Psoas muscle (tissue), 8 donors: Measurements from ENCODE around the gene SFSWAP. TPM values are rescaled to one million over a fixed set of nuclear protein-coding genes. Genes with fewer than 3 reads are reported as not detected.

Experiments
- ATAC-seq, 4 donors: fragments of 200-7000 bp; cut with Tn5 transposase; one replicate each; pipeline ENCODE4 v1.9.1; 2020; ENCODE audit warnings: moderate library complexity in 3 of 4, mild to moderate bottlenecking in 2 of 4
- DNase-seq, 2 donors: peaks; one replicate each; pipeline ENCODE4 v3.0.0-alpha.2; 2020
- H3K27ac ChIP-seq: fragments of 200-600 bp; one replicate; pipeline ENCODE4 v1.8.0; 2022
- H3K27me3 ChIP-seq, 3 donors: fragments of 200-600 bp in 1 of 3; one replicate each; pipeline versions ENCODE4 v1.6.1 to v1.8.0; 2013 to 2022; ENCODE audit warnings: low read length in 2 of 3, mild to moderate bottlenecking in 2 of 3, moderate library complexity in 1 of 3; ENCODE audit not compliant: insufficient read depth in 3 of 3
- H3K36me3 ChIP-seq, 2 donors: fragments of 200-600 bp in 1 of 2; one replicate each; pipeline versions ENCODE4 v1.6.1 to v1.8.0; 2013 to 2022; ENCODE audit warnings: low read depth in 1 of 2, mild to moderate bottlenecking in 1 of 2, moderate library complexity in 1 of 2; ENCODE audit not compliant: insufficient read depth in 1 of 2
- H3K4me1 ChIP-seq: fragments of 200-600 bp; one replicate; pipeline ENCODE4 v1.8.0; 2022
- H3K4me3 ChIP-seq: fragments of 200-600 bp; one replicate; pipeline ENCODE4 v1.8.0; 2022; ENCODE audit warnings: mild to moderate bottlenecking
- H3K9me3 ChIP-seq: fragments of 200-600 bp; one replicate; pipeline ENCODE4 v1.8.0; 2022
- CTCF ChIP-seq: fragments of 200-600 bp; IDR thresholded peaks from one replicate; pipeline ENCODE4 v1.8.0; 2022; ENCODE audit warnings: antibody characterized with exemption
- WGBS, 3 donors: extraction: QIAGEN DNeasy Blood & Tissue Kit; methylation state at CpG; one replicate each; pipeline versions ENCODE4 v1.1.6 to v1.1.7; 2013; 5-methylcytosine and 5-hydroxymethylcytosine counted together
- intact Hi-C, 2 donors: fragments of 100-400 bp; cut with DNase I; formaldehyde crosslinking; loops; one replicate each; pipeline versions ENCODE4 v1.11.0 to v1.14.2; 2022
- polyA plus RNA-seq, 3 donors: library from polyadenylated mRNA; stranded (reverse); fragments of 200-250 nt; gene quantifications; one replicate each; pipeline ENCODE4 v1.2.3, GENCODE V29; 2013
- total RNA-seq, 4 donors: library from RNA; stranded (reverse); fragmentation: NEBNext Ultra II Directional in 2 of 4; extraction: Animal tissue kit (Norgen Biotek cat#: 25700) in 2 of 4; gene quantifications; one replicate each; pipeline versions ENCODE4 v1.2.1 to v1.2.4, GENCODE V29; 2021 to 2023
- donor health status: healthy with polysubstance abuse.
- donor health status: DM: no; HTN: no; CAD: no; lungs with moderate emphysema.
- donor health status: Bipolar disorder and iron deficiency.
- donor health status: healthy.
- donor health status: DM: yes; HTN: yes; CAD: no.
- donor health status: DM: no; HTN: no; CAD: no.
- donor health status: DM: no; HTN: no; CAD: no.
- donor health status: DM: yes; HTN: yes; CAD: no.

The SFSWAP gene
- total and polyA plus RNA-seq, 7 donors: 19.4 to 34.3 (median 23.5) TPM

DNA sequence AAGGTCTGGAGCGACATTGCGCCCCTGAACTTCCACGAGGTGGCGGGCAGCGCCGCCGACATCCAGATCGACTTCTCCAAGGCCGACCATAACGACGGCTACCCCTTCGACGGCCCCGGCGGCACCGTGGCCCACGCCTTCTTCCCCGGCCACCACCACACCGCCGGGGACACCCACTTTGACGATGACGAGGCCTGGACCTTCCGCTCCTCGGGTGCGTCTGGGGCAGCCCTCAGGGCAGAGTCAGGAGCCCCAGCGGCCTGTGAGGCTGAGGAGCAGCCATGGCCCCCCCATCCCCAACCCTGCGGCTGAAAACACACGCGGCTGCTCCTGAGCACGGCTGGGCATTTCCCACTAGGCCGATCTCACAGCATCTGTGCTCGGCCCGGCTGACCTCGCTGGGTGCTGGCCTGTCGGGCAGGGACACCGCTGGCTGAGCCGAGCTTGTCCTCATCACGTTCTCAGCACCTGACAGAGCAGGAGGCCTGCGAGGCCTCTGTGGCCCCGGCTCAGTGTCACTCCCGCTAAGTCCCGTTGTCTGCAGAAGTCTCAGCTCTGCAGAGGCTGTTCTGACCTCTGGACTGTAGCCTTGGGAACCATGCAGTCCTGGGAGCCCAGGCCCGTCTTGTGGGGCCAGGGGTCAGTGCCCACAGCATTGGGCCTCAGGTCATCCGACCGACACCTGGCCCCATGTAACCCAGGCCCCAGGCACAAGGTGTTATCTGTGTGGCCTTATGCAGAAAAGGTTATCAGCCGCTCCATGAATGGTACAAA is 129.9 kb downstream of the SFSWAP start:
- no peak overlapping the region for H3K27ac ChIP-seq
- WGBS, 3 donors: 89 to 90% (median 90%) methylated on average over 46 of the region's 46 CpGs
- DNase-seq (no peak), ATAC-seq (no peak)
- H3K9me3 ChIP-seq: no peaks in the 10 kb centered on the region
- H3K36me3 ChIP-seq: no peaks in the 10 kb centered on the region
- no peak overlapping the region for H3K4me3 ChIP-seq
- H3K4me1 ChIP-seq: no peaks in the 10 kb centered on the region
- intact Hi-C loops: no loop called here
- peaks cover 0 to 5% (median 0%) of the 10 kb centered on the region in 3 donors for H3K27me3 ChIP-seq
- TF ChIP-seq CTCF: no peak

DNA sequence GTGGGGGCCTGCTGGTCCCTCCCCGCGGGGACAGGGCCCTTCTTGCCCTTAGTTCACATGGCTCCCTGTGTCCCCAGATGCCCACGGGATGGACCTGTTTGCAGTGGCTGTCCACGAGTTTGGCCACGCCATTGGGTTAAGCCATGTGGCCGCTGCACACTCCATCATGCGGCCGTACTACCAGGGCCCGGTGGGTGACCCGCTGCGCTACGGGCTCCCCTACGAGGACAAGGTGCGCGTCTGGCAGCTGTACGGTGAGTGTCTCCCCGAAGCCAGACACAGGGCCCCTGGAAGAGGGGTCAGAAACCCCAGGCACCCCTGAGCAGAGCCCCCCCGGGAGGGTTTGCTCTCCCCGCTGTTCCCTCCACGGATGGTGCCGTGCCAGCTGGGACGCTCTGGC is 130.7 kb downstream of the SFSWAP start:
- WGBS, 3 donors: 90 to 93% (median 91%) methylated on average over 22 of the region's 22 CpGs
- DNase-seq (no peak), ATAC-seq (no peak)
- H3K4me3 ChIP-seq: no peak overlapping the region
- H3K27ac ChIP-seq: no peak overlapping the region
- no peak for TF ChIP-seq CTCF
- H3K27me3 ChIP-seq: no peaks in the 10 kb centered on the region
- no peaks in the 10 kb centered on the region for H3K36me3 ChIP-seq
- H3K9me3 ChIP-seq: no peaks in the 10 kb centered on the region
- intact Hi-C loops: no loop called here
- no peaks in the 10 kb centered on the region for H3K4me1 ChIP-seq

DNA sequence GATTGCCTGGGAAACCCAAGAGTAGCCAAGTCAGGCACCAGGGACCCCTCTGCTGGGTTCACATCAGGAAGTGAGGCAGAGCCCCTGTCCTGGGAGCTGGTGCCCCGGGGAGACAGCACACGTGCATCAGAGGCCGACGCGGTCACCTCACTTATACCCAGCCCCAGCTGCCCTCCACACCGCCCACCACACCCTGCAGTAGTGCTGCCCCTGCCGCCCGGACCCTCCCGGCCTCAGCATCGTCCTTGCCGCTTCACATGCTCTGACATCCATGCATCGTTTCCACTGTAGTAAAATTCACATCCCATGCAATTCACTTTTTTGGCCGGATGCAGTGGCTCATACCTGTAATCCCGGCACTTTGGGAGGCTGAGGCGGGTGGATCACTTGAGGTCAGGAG is 131.3 kb downstream of the SFSWAP start:
- H3K27ac ChIP-seq: no peak overlapping the region
- 81 to 86% (median 82%) methylated on average over 15 of the region's 15 CpGs for WGBS, 3 donors
- no peaks in the 10 kb centered on the region for H3K9me3 ChIP-seq
- DNase-seq: no peak
- H3K27me3 ChIP-seq: no peaks in the 10 kb centered on the region
- H3K4me1 ChIP-seq: no peaks in the 10 kb centered on the region
- no peak for TF ChIP-seq CTCF
- H3K36me3 ChIP-seq: no peaks in the 10 kb centered on the region
- ATAC-seq: no peak
- no peak overlapping the region for H3K4me3 ChIP-seq
- intact Hi-C loops: no loop called here

- Histone ChIP-seq H3K4me3 (no peak overlapping the region), H3K9me3 (no peaks in the 10 kb centered on the region), H3K4me1 (no peaks in the 10 kb centered on the region), H3K36me3 (no peaks in the 10 kb centered on the region), H3K27ac (no peak overlapping the region), H3K27me3 (no peaks in the 10 kb centered on the region)
- no peak for TF ChIP-seq CTCF
- 85 to 91% (median 87%) methylated on average over 16 of the region's 16 CpGs for WGBS, 3 donors
- no peak for DNase-seq
- intact Hi-C loops: no loop called here
- no peak for ATAC-seq
Observed at GRCh38 chr12:131843527-131843926, 132.6 kb downstream of the SFSWAP start.

- Histone ChIP-seq H3K27me3 (no peaks in the 10 kb centered on the region), H3K9me3 (no peaks in the 10 kb centered on the region), H3K27ac (no peak overlapping the region), H3K4me1 (no peaks in the 10 kb centered on the region), H3K36me3 (no peaks in the 10 kb centered on the region), H3K4me3 (no peak overlapping the region)
- no peak for TF ChIP-seq CTCF
- intact Hi-C loops: no loop called here
- no peak for ATAC-seq
- 76 to 82% (median 78%) methylated on average over 11 of the region's 11 CpGs for WGBS, 3 donors
- DNase-seq: no peak
Observed at GRCh38 chr12:131844140-131844539, 133.2 kb downstream of the SFSWAP start.
